Neuronal stem cell (in vitro differentiated cells): Measurements from ENCODE around the gene LCE2C.
A peak's percentile ranks its signal among the peaks of the same experiment; 100 is the strongest.

ENCODE experiments used
- DNase-seq: peaks from one replicate; pipeline ENCODE4 v3.0.0-alpha.2; 2013; ENCODE audit warnings: low spot score
- H2AFZ ChIP-seq: one replicate; pipeline ENCODE4 v1.6.1; 2013; ENCODE audit warnings: mild to moderate bottlenecking, low read length, inconsistent platforms
- H2AK5ac ChIP-seq: 2 replicates; pipeline ENCODE4 v1.6.1; 2013; ENCODE audit warnings: low read depth, mild to moderate bottlenecking, inconsistent platforms, low read length, moderate library complexity, mixed read lengths
- H2BK120ac ChIP-seq: 2 replicates; pipeline ENCODE4 v1.6.1; 2013; ENCODE audit warnings: low read depth, mild to moderate bottlenecking, inconsistent platforms, low read length, moderate library complexity, mixed read lengths
- H2BK12ac ChIP-seq: one replicate; pipeline ENCODE4 v1.6.1; 2013; ENCODE audit warnings: low read length, inconsistent platforms
- H2BK15ac ChIP-seq: 2 replicates; pipeline ENCODE4 v1.6.1; 2013; ENCODE audit warnings: mild to moderate bottlenecking, low read length, inconsistent platforms, mixed read lengths
- H2BK5ac ChIP-seq: one replicate; pipeline ENCODE4 v1.6.1; 2013; ENCODE audit warnings: inconsistent platforms, mild to moderate bottlenecking, low read length, moderate library complexity
- H3K14ac ChIP-seq: one replicate; pipeline ENCODE4 v1.6.1; 2013; ENCODE audit warnings: low read length, inconsistent platforms
- H3K18ac ChIP-seq: 2 replicates; pipeline ENCODE4 v1.6.1; 2013; ENCODE audit warnings: low read length, inconsistent platforms
- H3K23ac ChIP-seq: 2 replicates; pipeline ENCODE4 v1.6.1; 2013; ENCODE audit warnings: low read depth, mild to moderate bottlenecking, mixed read lengths, low read length, inconsistent platforms; ENCODE audit not compliant: poor library complexity
- H3K27ac ChIP-seq: replicated peaks from 3 replicates; pipeline ENCODE4 v1.5.1; 2013; ENCODE audit warnings: low read length, inconsistent platforms
- H3K27me3 ChIP-seq, 3 experiments: 2 replicates each; pipeline ENCODE4 v1.6.1; 2013; ENCODE audit warnings: low read length in 3 of 3, mild to moderate bottlenecking in 2 of 3, inconsistent platforms in 1 of 3, low read depth in 1 of 3, mixed read lengths in 1 of 3, moderate library complexity in 1 of 3; ENCODE audit not compliant: control insufficient read depth in 3 of 3, insufficient read depth in 3 of 3
- H3K36me3 ChIP-seq, 2 donors: replicated peaks in 1 of 2; 2 replicates each; pipeline ENCODE4 v1.6.1; 2013; ENCODE audit warnings: low read length in 2 of 2; ENCODE audit not compliant: control insufficient read depth in 2 of 2, insufficient read depth in 2 of 2
- H3K4ac ChIP-seq: 2 replicates; pipeline ENCODE4 v1.6.1; 2013; ENCODE audit warnings: inconsistent platforms, mild to moderate bottlenecking, low read length, moderate library complexity
- H3K4me1 ChIP-seq, 2 donors: 1 replicate in 1 of 2; 2 replicates in 1 of 2; pipeline ENCODE4 v1.6.1; 2013; ENCODE audit warnings: low read length in 2 of 2, low read depth in 1 of 2; ENCODE audit not compliant: control insufficient read depth in 2 of 2, insufficient read depth in 1 of 2
- H3K4me2 ChIP-seq: one replicate; pipeline ENCODE4 v1.6.1; 2013; ENCODE audit warnings: mild to moderate bottlenecking, low read length, inconsistent platforms; ENCODE audit not compliant: insufficient read depth, poor library complexity, severe bottlenecking
- H3K4me3 ChIP-seq, 2 donors: 2 replicates each; pipeline ENCODE4 v1.5.1; 2013; ENCODE audit warnings: low read length in 2 of 2, mild to moderate bottlenecking in 2 of 2, inconsistent platforms in 1 of 2, moderate library complexity in 1 of 2
- H3K79me1 ChIP-seq: one replicate; pipeline ENCODE4 v1.6.1; 2013; ENCODE audit warnings: low read depth, mild to moderate bottlenecking, inconsistent platforms, low read length, moderate library complexity
- H3K9ac ChIP-seq: one replicate; pipeline ENCODE4 v1.6.1; 2013; ENCODE audit warnings: mild to moderate bottlenecking, low read depth, low read length, inconsistent platforms; ENCODE audit not compliant: poor library complexity
- H3K9me3 ChIP-seq, 2 donors: replicated peaks in 1 of 2; 2 replicates each; pipeline versions ENCODE3 to v1.6.1; 2013; ENCODE audit warnings: low read length in 2 of 2, mild to moderate bottlenecking in 2 of 2, inconsistent platforms in 1 of 2, low read depth in 1 of 2, mixed read lengths in 1 of 2, moderate library complexity in 1 of 2; ENCODE audit not compliant: control insufficient read depth in 2 of 2, insufficient read depth in 1 of 2
- H4K8ac ChIP-seq: one replicate; pipeline ENCODE4 v1.6.1; 2013; ENCODE audit warnings: low read depth, mild to moderate bottlenecking, inconsistent platforms, low read length, moderate library complexity
- H4K91ac ChIP-seq: one replicate; pipeline ENCODE4 v1.6.1; 2013; ENCODE audit warnings: low read length, low read depth, mild to moderate bottlenecking, inconsistent platforms; ENCODE audit not compliant: poor library complexity
- WGBS, 2 donors: extraction: QIAGEN DNeasy Blood & Tissue Kit; methylation state at CpG; one replicate each; pipeline ENCODE4 v1.1.7; 2013; ENCODE audit warnings: missing lambda C conversion rate in 2 of 2, mixed read lengths in 1 of 2; ENCODE audit not compliant: insufficient read length in 2 of 2, insufficient replicate concordance in 1 of 2; ENCODE audit errors: extremely low coverage in 2 of 2; 5-methylcytosine and 5-hydroxymethylcytosine counted together

Gene LCE2C

DNA sequence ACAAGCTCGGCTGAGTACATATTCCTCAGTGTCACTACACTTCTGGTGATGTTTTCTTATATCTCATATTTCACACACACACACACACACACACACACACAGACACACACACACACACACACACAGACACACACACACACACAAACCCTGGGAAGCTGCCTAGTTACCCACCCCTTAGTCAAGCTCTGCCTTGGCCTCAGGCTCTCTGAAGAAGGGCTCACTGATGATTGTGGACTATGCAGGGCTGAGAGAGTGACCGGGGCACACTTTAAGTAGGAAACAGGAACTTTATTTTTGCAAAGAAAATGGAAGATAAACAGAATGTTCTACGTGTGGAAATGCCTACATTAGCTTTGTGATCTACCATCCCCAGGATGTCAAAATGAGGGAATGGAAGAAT lies 31.1 kb upstream of the LCE2C start:
- H3K9me3 ChIP-seq: peaks cover 0 to 17% of the 10 kb centered on the region in 2 donors
- no peak overlapping the region for H4K91ac ChIP-seq
- H4K8ac ChIP-seq: no peak overlapping the region
- no peak overlapping the region for H3K4ac ChIP-seq
- H2BK5ac ChIP-seq: no peak overlapping the region
- H3K14ac ChIP-seq: no peak overlapping the region
- no peak overlapping the region for H3K23ac ChIP-seq
- no peaks in the 10 kb centered on the region for H3K79me1 ChIP-seq
- H3K4me3 ChIP-seq: no peak overlapping the region
- no peaks in the 10 kb centered on the region for H3K27me3 ChIP-seq
- no peak overlapping the region for H2BK15ac ChIP-seq
- no peak overlapping the region for H3K18ac ChIP-seq
- DNase-seq: no peak
- no peak overlapping the region for H3K27ac ChIP-seq
- no peak overlapping the region for H2BK120ac ChIP-seq
- no peaks in the 10 kb centered on the region for H3K36me3 ChIP-seq
- no peak overlapping the region for H2AK5ac ChIP-seq
- no peak overlapping the region for H3K4me2 ChIP-seq
- H3K4me1 ChIP-seq: no peaks in the 10 kb centered on the region
- no CpG with 5 or more reads among the region's 3 CpGs for WGBS, 2 donors
- no peak overlapping the region for H3K9ac ChIP-seq
- no peak overlapping the region for H2BK12ac ChIP-seq
- no peak overlapping the region for H2AFZ ChIP-seq

DNA sequence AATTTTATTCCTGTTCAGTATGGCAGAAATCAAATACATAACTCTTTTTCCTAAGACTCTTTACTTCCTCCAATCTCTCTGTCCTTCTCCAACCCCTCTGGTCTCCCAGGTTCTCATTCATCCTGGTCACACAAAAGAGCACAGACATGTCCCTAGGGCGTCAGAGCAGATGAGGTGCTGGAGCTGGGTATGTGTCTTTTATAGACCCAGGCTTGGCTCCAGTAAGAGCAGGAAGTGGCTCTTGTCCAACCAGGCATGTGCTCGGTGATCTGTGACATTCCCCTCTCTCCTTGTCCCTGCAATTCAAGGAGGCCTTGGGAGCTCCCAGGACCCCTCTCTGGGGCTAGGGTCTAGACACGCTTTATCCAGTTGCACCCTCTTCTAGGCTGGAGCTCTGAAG lies 29.9 kb upstream of the LCE2C start:
- no peak for DNase-seq
- peaks cover 0 to 15% of the 10 kb centered on the region in 2 donors for H3K9me3 ChIP-seq
- WGBS, 2 donors: no CpG with 5 or more reads among the region's 3 CpGs

DNA sequence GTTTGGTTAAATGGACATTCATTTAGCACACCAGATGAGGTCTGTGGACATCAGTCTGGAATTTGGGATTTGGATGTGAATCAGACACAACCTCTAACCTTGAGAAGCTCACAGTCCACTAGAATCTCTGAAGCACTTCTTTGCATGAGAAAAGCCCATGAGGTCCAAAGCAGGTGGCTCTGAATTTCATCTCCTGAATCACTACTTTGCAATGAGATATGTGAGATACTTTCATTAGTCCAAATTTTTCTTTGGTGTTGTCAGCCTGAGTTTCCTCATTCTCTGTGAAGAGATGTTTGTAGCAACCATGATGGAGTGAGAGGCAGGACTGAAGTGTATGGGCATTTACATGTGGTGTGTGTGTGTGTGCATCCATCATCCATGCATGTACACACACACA lies 28.4 kb upstream of the LCE2C start:
- no peak overlapping the region for H4K91ac ChIP-seq
- peaks cover 0 to 13% of the 10 kb centered on the region in 2 donors for H3K9me3 ChIP-seq
- H3K9ac ChIP-seq: no peak overlapping the region
- H3K4me3 ChIP-seq: no peak overlapping the region
- H2BK120ac ChIP-seq: no peak overlapping the region
- H2BK15ac ChIP-seq: no peak overlapping the region
- H2AFZ ChIP-seq: no peak overlapping the region
- no peak for DNase-seq
- H3K36me3 ChIP-seq: no peaks in the 10 kb centered on the region
- H3K79me1 ChIP-seq: no peaks in the 10 kb centered on the region
- H3K18ac ChIP-seq: no peak overlapping the region
- H2BK12ac ChIP-seq: no peak overlapping the region
- H2BK5ac ChIP-seq: no peak overlapping the region
- H2AK5ac ChIP-seq: no peak overlapping the region
- H3K4ac ChIP-seq: no peak overlapping the region
- H3K23ac ChIP-seq: no peak overlapping the region
- no peaks in the 10 kb centered on the region for H3K27me3 ChIP-seq
- no peak overlapping the region for H3K14ac ChIP-seq
- no peaks in the 10 kb centered on the region for H3K4me1 ChIP-seq
- no peak overlapping the region for H3K4me2 ChIP-seq
- H4K8ac ChIP-seq: no peak overlapping the region
- H3K27ac ChIP-seq: no peak overlapping the region

More for the DNA sequence above, 29.9 kb upstream of the LCE2C start:
- Histone ChIP-seq H3K9ac (no peak overlapping the region), H2AFZ (no peak overlapping the region), H3K4me1 (no peaks in the 10 kb centered on the region), H2BK120ac (no peak overlapping the region), H2BK5ac (no peak overlapping the region), H4K91ac (no peak overlapping the region), H3K4ac (no peak overlapping the region), H3K4me2 (no peak overlapping the region), H4K8ac (no peak overlapping the region), H3K14ac (no peak overlapping the region), H2BK15ac (no peak overlapping the region), H3K23ac (no peak overlapping the region), H3K79me1 (no peaks in the 10 kb centered on the region), H3K4me3 (no peak overlapping the region), H2AK5ac (no peak overlapping the region), H3K18ac (no peak overlapping the region), H3K36me3 (no peaks in the 10 kb centered on the region), H3K27me3 (no peaks in the 10 kb centered on the region), H2BK12ac (no peak overlapping the region), H3K27ac (no peak overlapping the region)

GRCh38 chr1:152654110-152654509 lies 21.0 kb upstream of the LCE2C start:
- peak; percentile 17 for DNase-seq
- no CpG with 5 or more reads among the region's 10 CpGs for WGBS, 2 donors
- no peak overlapping the region for H3K9ac ChIP-seq

More at GRCh38 chr1:152654110-152654509, 21.0 kb upstream of the LCE2C start:
- H3K9me3 ChIP-seq: peaks cover 0 to 23% of the 10 kb centered on the region in 2 donors
- no peaks in the 10 kb centered on the region for H3K4me1 ChIP-seq
- H2BK120ac ChIP-seq: no peak overlapping the region
- no peak overlapping the region for H3K23ac ChIP-seq
- no peak overlapping the region for H3K4me3 ChIP-seq
- H2BK15ac ChIP-seq: no peak overlapping the region
- no peaks in the 10 kb centered on the region for H3K36me3 ChIP-seq
- no peaks in the 10 kb centered on the region for H3K27me3 ChIP-seq
- no peak overlapping the region for H3K18ac ChIP-seq
- H4K91ac ChIP-seq: no peak overlapping the region
- H2AFZ ChIP-seq: no peak overlapping the region
- H2BK5ac ChIP-seq: no peak overlapping the region
- H3K27ac ChIP-seq: no peak overlapping the region
- H2AK5ac ChIP-seq: no peak overlapping the region
- no peak overlapping the region for H3K4ac ChIP-seq
- H3K14ac ChIP-seq: no peak overlapping the region
- H2BK12ac ChIP-seq: no peak overlapping the region
- no peaks in the 10 kb centered on the region for H3K79me1 ChIP-seq
- H3K4me2 ChIP-seq: no peak overlapping the region
- H4K8ac ChIP-seq: no peak overlapping the region
